CD4-positive, alpha-beta T cell treated with Interleukin-1 beta for 1 hour (primary cell): Measurements from ENCODE around the gene KLF9.

Source experiments
- DNase-seq, 2 donors: peaks; one replicate each; pipeline ENCODE4 v3.0.0-alpha.2; 2020 to 2022

KLF9 gene

GRCh38 chr9:70352356-70352755, 62.1 kb downstream of the KLF9 start:
- DNase-seq, result no peak

- no peak for DNase-seq
Measured at GRCh38 chr9:70347046-70347445, 67.4 kb downstream of the KLF9 start.

GRCh38 chr9:70340572-70340971, 73.9 kb downstream of the KLF9 start:
- peak in 1 of 2 donors; percentile 17 for DNase-seq
